Testis (tissue), 3 donors: Measurements from ENCODE around the gene ARHGAP19. TPM values are rescaled to one million over a fixed set of nuclear protein-coding genes. Genes with fewer than 3 reads are reported as not detected.
"Not testable (repeated sequence)": the region's sequence is repeated elsewhere in the genome, so short reads cannot be mapped to it uniquely, and the experiment has no call there.

Source experiments
- DNase-seq: peaks from one replicate; pipeline ENCODE4 v3.0.0-alpha.2; 2019
- H3K27ac ChIP-seq, 2 donors: fragments of 200-600 bp; sonication (generic); one replicate each; pipeline ENCODE4 v1.5.1; 2019
- H3K27me3 ChIP-seq: fragments of 200-600 bp; sonication (generic); one replicate; pipeline ENCODE4 v1.5.1; 2019
- H3K36me3 ChIP-seq: fragments of 200-600 bp; sonication (generic); one replicate; pipeline ENCODE4 v1.5.1; 2017; ENCODE audit warnings: low read depth; ENCODE audit errors: missing control alignments
- H3K4me1 ChIP-seq: fragments of 200-600 bp; sonication (generic); one replicate; pipeline ENCODE4 v1.5.1; 2019
- H3K4me3 ChIP-seq, 2 donors: fragments of 200-600 bp; sonication (generic); one replicate each; pipeline ENCODE4 v1.5.1; 2017 to 2019
- H3K9me3 ChIP-seq: fragments of 200-600 bp; sonication (generic); one replicate; pipeline ENCODE4 v1.5.1; 2017
- POLR2A ChIP-seq: fragments of 450-650 bp; IDR thresholded peaks from one replicate; pipeline ENCODE4 v1.6.1; 2017; ENCODE audit warnings: antibody characterized with exemption, mild to moderate bottlenecking, moderate library complexity
- WGBS, 2 donors: methylation state at CpG; one replicate each; pipeline ENCODE4 v1.1.5; 2018; 5-methylcytosine and 5-hydroxymethylcytosine counted together
- intact Hi-C: fragments of 100-400 bp; cut with DNase I; formaldehyde crosslinking; loops from one replicate; pipeline ENCODE4 v1.15.1; 2023; ENCODE audit warnings: low total_unique reads
- polyA plus RNA-seq: library from polyadenylated mRNA; stranded (reverse); fragments of 350-450 nt; fragmentation: Illumina TruSeq; extraction: RNeasy Lipid Tissue Mini Kit (QIAGEN cat#74804); gene quantifications from one replicate; pipeline ENCODE4 v1.2.3, GENCODE V29; 2014; ENCODE audit warnings: low read depth, low replicate concordance; ENCODE audit not compliant: insufficient read depth
- total RNA-seq, 2 donors: library from RNA; depleted of rRNA; stranded (reverse); fragments of >200 nt; gene quantifications; one replicate each; pipeline ENCODE4 v1.2.3, GENCODE V29; 2016
- TF ChIP-seq, protein P1 (sequence below), 3 experiments: fragments of 450-650 bp in 2 of 3; fragments of 200-600 bp in 1 of 3; sonication (generic) in 1 of 3; IDR thresholded peaks; one replicate each; pipeline ENCODE4 v1.5.1; 2016 to 2019; ENCODE audit warnings: antibody characterized with exemption in 3 of 3, mild to moderate bottlenecking in 2 of 3, moderate library complexity in 1 of 3

Gene ARHGAP19
- total and polyA plus RNA-seq, 3 donors from 2014 or later = 40.5 to 54.6 (median 50.0) TPM

DNA sequence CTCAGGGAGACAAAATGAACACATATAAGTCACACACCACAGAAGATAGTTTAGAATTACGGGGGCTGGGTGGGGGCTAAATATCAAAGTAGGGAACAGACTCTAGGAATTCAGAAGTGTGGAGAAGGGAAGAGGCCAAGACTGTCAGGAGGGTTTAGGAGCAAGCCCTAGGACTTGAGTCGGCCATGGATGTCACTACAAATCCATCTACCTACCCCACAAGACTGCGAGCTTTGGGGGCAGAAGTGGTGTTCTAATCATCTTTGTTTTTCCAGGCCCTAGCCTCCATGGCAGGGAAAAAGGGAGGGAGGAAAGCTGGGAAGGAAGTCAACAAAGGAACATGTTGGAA is 5.8 kb upstream of the ARHGAP19 start:
- Histone ChIP-seq H3K36me3 (no peaks in the 10 kb centered on the region), H3K4me3 (no peak overlapping the region), H3K27me3 (no peaks in the 10 kb centered on the region), H3K9me3 (no peaks in the 10 kb centered on the region), H3K27ac (peak overlapping the region in 1 of 2 donors; percentile 73), H3K4me1 (peaks cover 6% of the 10 kb centered on the region)
- intact Hi-C loops = no loop called here
- TF ChIP-seq, protein P1, sequence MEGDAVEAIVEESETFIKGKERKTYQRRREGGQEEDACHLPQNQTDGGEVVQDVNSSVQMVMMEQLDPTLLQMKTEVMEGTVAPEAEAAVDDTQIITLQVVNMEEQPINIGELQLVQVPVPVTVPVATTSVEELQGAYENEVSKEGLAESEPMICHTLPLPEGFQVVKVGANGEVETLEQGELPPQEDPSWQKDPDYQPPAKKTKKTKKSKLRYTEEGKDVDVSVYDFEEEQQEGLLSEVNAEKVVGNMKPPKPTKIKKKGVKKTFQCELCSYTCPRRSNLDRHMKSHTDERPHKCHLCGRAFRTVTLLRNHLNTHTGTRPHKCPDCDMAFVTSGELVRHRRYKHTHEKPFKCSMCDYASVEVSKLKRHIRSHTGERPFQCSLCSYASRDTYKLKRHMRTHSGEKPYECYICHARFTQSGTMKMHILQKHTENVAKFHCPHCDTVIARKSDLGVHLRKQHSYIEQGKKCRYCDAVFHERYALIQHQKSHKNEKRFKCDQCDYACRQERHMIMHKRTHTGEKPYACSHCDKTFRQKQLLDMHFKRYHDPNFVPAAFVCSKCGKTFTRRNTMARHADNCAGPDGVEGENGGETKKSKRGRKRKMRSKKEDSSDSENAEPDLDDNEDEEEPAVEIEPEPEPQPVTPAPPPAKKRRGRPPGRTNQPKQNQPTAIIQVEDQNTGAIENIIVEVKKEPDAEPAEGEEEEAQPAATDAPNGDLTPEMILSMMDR (IDR thresholded peaks at IDR 0.05) = no peak
- no peak for TF ChIP-seq POLR2A
- WGBS, 2 donors = 47 to 49% methylated on average over 3 of the region's 3 CpGs
- DNase-seq = no peak

GRCh38 chr10:97297556-97298222 is 5.3 kb upstream of the ARHGAP19 start:
- TF ChIP-seq POLR2A = no peak
- TF ChIP-seq, protein P1 (IDR thresholded peaks at IDR 0.05) = no peak
- WGBS, 2 donors = 63 to 64% methylated on average over 8 of the region's 8 CpGs
- peak overlapping the region in 1 of 2 donors; percentile 73 for H3K27ac ChIP-seq
- no peaks in the 10 kb centered on the region for H3K9me3 ChIP-seq
- peaks cover 6% of the 10 kb centered on the region for H3K4me1 ChIP-seq
- DNase-seq = no peak
- H3K36me3 ChIP-seq = no peaks in the 10 kb centered on the region
- no peaks in the 10 kb centered on the region for H3K27me3 ChIP-seq
- intact Hi-C loops = no loop called here
- H3K4me3 ChIP-seq = no peak overlapping the region

DNA sequence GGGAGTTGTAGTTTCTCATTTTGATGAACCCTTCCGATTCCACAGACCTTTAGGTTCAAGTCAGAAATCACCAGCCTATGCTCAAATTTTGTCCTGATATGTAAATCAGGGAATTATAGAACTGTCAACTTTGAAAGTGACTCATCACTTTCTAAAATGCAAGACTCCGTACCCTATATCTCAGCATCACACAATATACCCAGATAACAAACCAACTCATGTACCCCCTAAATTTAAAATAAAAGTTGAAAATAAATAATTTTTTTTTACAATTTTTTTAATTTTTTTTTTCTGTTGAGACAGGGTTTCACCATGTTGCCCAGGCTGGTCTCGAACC is 393 bp upstream of the ARHGAP19 start:
- WGBS, 2 donors = 38 to 51% methylated on average over 3 of the region's 3 CpGs
- Histone ChIP-seq H3K4me1 (peaks cover 12% of the 10 kb centered on the region), H3K27ac (no peak overlapping the region), H3K4me3 (peak overlapping the region in 1 of 2 donors; percentile 75), H3K27me3 (no peaks in the 10 kb centered on the region), H3K36me3 (no peaks in the 10 kb centered on the region), H3K9me3 (no peaks in the 10 kb centered on the region)
- TF ChIP-seq, protein P1 (IDR thresholded peaks at IDR 0.05) = no peak
- TF ChIP-seq POLR2A = no peak
- DNase-seq = no peak
- intact Hi-C loops = no loop called here

GRCh38 chr10:97291357-97292096 is 910 bp downstream of the ARHGAP19 start:
- TF ChIP-seq, protein P1 (IDR thresholded peaks at IDR 0.05) = no peak
- TF ChIP-seq POLR2A = no peak
- Histone ChIP-seq H3K9me3 (no peaks in the 10 kb centered on the region), H3K27ac (peak overlapping the region; percentile 83 to 98), H3K36me3 (no peaks in the 10 kb centered on the region), H3K27me3 (no peaks in the 10 kb centered on the region), H3K4me3 (peak overlapping the region; percentile 75 to 85), H3K4me1 (peaks cover 7% of the 10 kb centered on the region)
- 35 to 37% methylated on average over 25 of the region's 25 CpGs for WGBS, 2 donors
- intact Hi-C loops = no loop called here
- no peak for DNase-seq

DNA sequence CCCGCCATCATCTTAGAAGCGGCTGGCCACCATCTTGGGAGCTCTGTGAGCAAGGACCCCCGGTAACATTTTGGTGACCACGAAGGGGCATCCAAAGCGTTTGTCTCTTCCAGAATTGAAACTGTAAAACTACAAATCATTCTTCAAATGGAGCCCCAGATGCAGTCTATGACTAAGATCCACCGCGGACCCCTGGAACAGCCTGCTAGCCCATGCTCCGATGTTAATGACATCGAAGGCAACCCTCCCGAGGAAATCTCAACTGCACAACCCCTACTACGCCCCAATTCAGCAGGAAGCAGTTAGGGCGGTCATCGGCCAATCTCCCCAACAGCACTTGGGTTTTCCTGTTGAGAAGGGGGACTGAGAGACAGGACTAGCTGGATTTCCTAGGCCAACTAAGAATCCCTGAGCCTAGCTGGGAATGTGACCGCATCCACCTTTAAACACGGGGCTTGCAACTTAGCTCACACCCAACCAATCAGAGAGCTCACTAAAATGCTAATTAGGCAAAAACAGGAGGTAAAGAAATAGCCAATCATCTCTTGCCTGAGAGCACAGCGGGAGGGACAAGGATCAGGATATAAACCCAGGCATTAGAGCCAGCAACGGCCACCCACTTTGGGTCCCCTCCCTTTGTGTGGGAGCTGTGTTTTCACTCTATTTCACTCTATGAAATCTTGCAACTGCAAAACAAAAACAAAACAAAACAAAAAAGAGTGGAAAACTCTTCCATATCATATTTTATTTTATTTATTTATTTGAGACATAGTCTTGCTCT is 1.7 kb downstream of the ARHGAP19 start:
- DNase-seq = not testable (repeated sequence)
- WGBS, 2 donors = 67 to 75% methylated on average over 17 of the region's 17 CpGs

GRCh38 chr10:97290076-97290475 is 2.4 kb downstream of the ARHGAP19 start:
- WGBS, 2 donors = 66 to 80% methylated on average over 8 to 13 of the region's 13 CpGs
- H3K9me3 ChIP-seq, H3K4me3 ChIP-seq, H3K4me1 ChIP-seq, H3K27me3 ChIP-seq, DNase-seq, H3K27ac ChIP-seq, intact Hi-C loops, H3K36me3 ChIP-seq: not testable (repeated sequence)

More for the DNA sequence above, 1.7 kb downstream of the ARHGAP19 start:
- H3K27ac ChIP-seq = peak overlapping the region; percentile 83 to 98
- H3K4me3 ChIP-seq, H3K36me3 ChIP-seq, H3K4me1 ChIP-seq, H3K9me3 ChIP-seq, intact Hi-C loops, H3K27me3 ChIP-seq: not testable (repeated sequence)
